PC-3 (cell line): Measurements from ENCODE around the gene DGKG. TPM values are rescaled to one million over a fixed set of nuclear protein-coding genes. Genes with fewer than 3 reads are reported as not detected.

Experiments used
- ATAC-seq: fragments of 200-7000 bp; cut with Tn5 transposase; 2 replicates; pipeline ENCODE4 v1.9.1; 2020; ENCODE audit warnings: mild to moderate bottlenecking, moderate library complexity
- BruUV-seq: library from RNA; stranded (reverse); fragments of 400-500 nt; replicated peaks from 2 replicates; lab custom pipeline; 2021; lab: Mats Ljungman, UMichigan
- CTCF ChIA-PET: fragments of 300-600 bp; sonication (Branson Sonifier 250); formaldehyde crosslinking; loops from one replicate; lab custom pipeline; 2022; ENCODE audit warnings: antibody characterized with exemption; lab: Charles Lee
- POLR2A ChIA-PET: fragments of 300-600 bp; sonication (Branson Sonifier 250); formaldehyde crosslinking; loops from one replicate; lab custom pipeline; 2022; ENCODE audit warnings: antibody characterized with exemption; ENCODE audit not compliant: unreplicated experiment; lab: Charles Lee
- DNase-seq: peaks from one replicate; pipeline ENCODE4 v3.0.0-alpha.2; 2015
- H2AFZ ChIP-seq: fragments of 300-600 bp; sonication (generic); 2 replicates; pipeline ENCODE4 v1.6.0; 2016; ENCODE audit warnings: antibody characterized with exemption, low read length
- H3F3A ChIP-seq: fragments of 300-600 bp; sonication (generic); one replicate; pipeline ENCODE4 v1.6.0; 2017; ENCODE audit warnings: antibody characterized with exemption, low read length, control low read depth, mild to moderate bottlenecking; ENCODE audit not compliant: unreplicated experiment
- H3K27ac ChIP-seq: fragments of 300-600 bp; sonication (generic); 2 replicates; pipeline ENCODE4 v1.5.1; 2016; ENCODE audit warnings: mild to moderate bottlenecking, low read length
- H3K27me3 ChIP-seq: fragments of 300-600 bp; sonication (generic); 2 replicates; pipeline ENCODE4 v1.6.1; 2016; ENCODE audit warnings: low read length, mixed read lengths
- H3K36me3 ChIP-seq: fragments of 300-600 bp; sonication (generic); 2 replicates; pipeline ENCODE4 v1.6.1; 2016; ENCODE audit warnings: low read depth, mixed run types, low read length, mixed read lengths
- H3K4me1 ChIP-seq: fragments of 300-600 bp; sonication (generic); 2 replicates; pipeline ENCODE4 v1.5.1; 2016; ENCODE audit warnings: low read length; ENCODE audit not compliant: insufficient read depth
- H3K4me2 ChIP-seq: fragments of 300-600 bp; sonication (generic); 2 replicates; pipeline ENCODE4 v1.6.0; 2016; ENCODE audit warnings: low read length
- H3K4me3 ChIP-seq: fragments of 300-600 bp; sonication (generic); 2 replicates; pipeline ENCODE4 v1.5.1; 2016; ENCODE audit warnings: mild to moderate bottlenecking, low read length, mixed read lengths
- H3K79me2 ChIP-seq: fragments of 300-600 bp; sonication (generic); 2 replicates; pipeline ENCODE4 v1.6.1; 2017; ENCODE audit warnings: low read length, mixed read lengths
- H3K9ac ChIP-seq: fragments of 300-600 bp; sonication (generic); 2 replicates; pipeline ENCODE4 v1.6.0; 2016; ENCODE audit warnings: mild to moderate bottlenecking, low read length
- H3K9me2 ChIP-seq: fragments of 300-600 bp; sonication (generic); replicated peaks from 2 replicates; pipeline ENCODE4 v1.6.1; 2016; ENCODE audit warnings: mixed run types, low read length, mixed read lengths
- H3K9me3 ChIP-seq: fragments of 300-600 bp; sonication (generic); 2 replicates; pipeline ENCODE4 v1.6.1; 2016; ENCODE audit warnings: low read length, mixed read lengths
- H4K20me1 ChIP-seq: fragments of 300-600 bp; sonication (generic); 2 replicates; pipeline ENCODE4 v1.6.1; 2016; ENCODE audit warnings: low read length, mixed read lengths
- CTCF ChIP-seq: fragments of 300-600 bp; sonication (generic); conservative IDR thresholded peaks from 2 replicates; pipeline ENCODE4 v1.5.1; 2017; ENCODE audit warnings: antibody characterized with exemption, low read depth, mild to moderate bottlenecking, low read length
- EZH2 ChIP-seq: fragments of 300-600 bp; sonication (generic); IDR thresholded peaks from one replicate; pipeline ENCODE4 v1.6.1; 2017; ENCODE audit warnings: antibody characterized with exemption, mild to moderate bottlenecking, low read length; ENCODE audit not compliant: unreplicated experiment
- EZH2phosphoT487 ChIP-seq: fragments of 300-600 bp; sonication (generic); IDR thresholded peaks from 2 replicates; pipeline ENCODE4 v1.6.1; 2018; ENCODE audit warnings: mild to moderate bottlenecking, antibody characterized with exemption, low read length, borderline replicate concordance
- intact Hi-C: fragments of 100-400 bp; cut with micrococcal nuclease; formaldehyde crosslinking; loops from 2 replicates; pipeline ENCODE4 v1.9.0; 2023
- total RNA-seq: library from RNA; depleted of rRNA; stranded (reverse); fragments of >200 nt; gene quantifications from 2 replicates; pipeline ENCODE4 v1.2.3, GENCODE V29; 2014

Gene DGKG
- total RNA-seq, 1 experiment from 2014 or later = 2.7 TPM

- Histone ChIP-seq H3K27ac (no peak overlapping the region), H3K4me2 (no peak overlapping the region), H3K9ac (no peak overlapping the region), H3F3A (no peaks in the 10 kb centered on the region), H3K36me3 (no peaks in the 10 kb centered on the region), H3K79me2 (no peaks in the 10 kb centered on the region), H3K9me3 (no peaks in the 10 kb centered on the region), H3K27me3 (0 out of 2 replicates have a peak, but pooled peaks cover 3% of the 10 kb centered on the region), H3K4me1 (no peaks in the 10 kb centered on the region), H2AFZ (no peak overlapping the region), H4K20me1 (no peaks in the 10 kb centered on the region), H3K4me3 (no peak overlapping the region), H3K9me2 (no peaks in the 10 kb centered on the region)
- intact Hi-C loops = no loop called here
- POLR2A ChIA-PET = no interaction called here
- BruUV-seq = no TSS peak
- no peak for ATAC-seq
- no peak for DNase-seq
- CTCF ChIA-PET = no interaction called here
- TF ChIP-seq EZH2phosphoT487 (no peak), EZH2 (no peak), CTCF (no peak)
Observed at GRCh38 chr3:186212611-186213010, 149.4 kb downstream of the DGKG start.

GRCh38 chr3:186210852-186211500, 151.1 kb downstream of the DGKG start:
- H3K4me2 ChIP-seq = no peak overlapping the region
- H3K9ac ChIP-seq = no peak overlapping the region

More at GRCh38 chr3:186210852-186211500, 151.1 kb downstream of the DGKG start:
- 0 out of 2 replicates have a peak, but pooled peaks cover 3% of the 10 kb centered on the region for H3K27me3 ChIP-seq
- H3K36me3 ChIP-seq = no peaks in the 10 kb centered on the region
- H3K4me3 ChIP-seq = no peak overlapping the region
- no peak overlapping the region for H3K27ac ChIP-seq
- CTCF ChIA-PET = no interaction called here
- intact Hi-C loops = no loop called here
- H3K9me3 ChIP-seq = no peaks in the 10 kb centered on the region
- H4K20me1 ChIP-seq = no peaks in the 10 kb centered on the region
- TF ChIP-seq CTCF = no peak
- TF ChIP-seq EZH2 = no peak
- TF ChIP-seq EZH2phosphoT487 = no peak
- ATAC-seq (no peak), DNase-seq (no peak)
- H3K9me2 ChIP-seq = no peaks in the 10 kb centered on the region
- BruUV-seq = no TSS peak
- H3K4me1 ChIP-seq = no peaks in the 10 kb centered on the region
- H3F3A ChIP-seq = no peaks in the 10 kb centered on the region
- no peaks in the 10 kb centered on the region for H3K79me2 ChIP-seq
- POLR2A ChIA-PET = no interaction called here
- no peak overlapping the region for H2AFZ ChIP-seq
